GM12891 (cell line): ENCODE data around the gene THSD4.
A peak's percentile ranks its signal among the peaks of the same experiment; 100 is the strongest.

Source experiments
- DNase-seq: peaks from one replicate; pipeline ENCODE4 v3.0.0; 2011; ENCODE audit warnings: low spot score; ENCODE audit not compliant: insufficient read length
- FAIRE-seq: peaks from 2 replicates; lab custom pipeline; 2011; peaks lifted over from hg19 to GRCh38; lab: Jason Lieb, UNC
- PAX5 ChIP-seq: IDR thresholded peaks from 2 replicates; pipeline ENCODE4 v1.6.1; 2011; ENCODE audit warnings: low read length, moderate library complexity, mild to moderate bottlenecking; ENCODE audit not compliant: insufficient read depth, severe bottlenecking
- POLR2A ChIP-seq: IDR thresholded peaks from 2 replicates; pipeline ENCODE4 v1.6.1; 2011; ENCODE audit warnings: low read depth, low read length, control low read depth
- POLR2AphosphoS5 ChIP-seq: IDR thresholded peaks from 2 replicates; pipeline ENCODE4 v1.6.1; 2011; ENCODE audit warnings: low read depth, low read length, control low read depth
- POU2F2 ChIP-seq: IDR thresholded peaks from 2 replicates; pipeline ENCODE4 v1.6.1; 2011; ENCODE audit warnings: low read depth, mild to moderate bottlenecking, control low read depth, low read length, moderate library complexity
- SPI1 ChIP-seq: IDR thresholded peaks from 2 replicates; pipeline ENCODE4 v1.6.1; 2011; ENCODE audit warnings: low read depth, low read length, control low read depth
- TAF1 ChIP-seq: IDR thresholded peaks from 2 replicates; pipeline ENCODE4 v1.6.1; 2011; ENCODE audit warnings: low read depth, low read length, control low read depth

Gene THSD4

DNA sequence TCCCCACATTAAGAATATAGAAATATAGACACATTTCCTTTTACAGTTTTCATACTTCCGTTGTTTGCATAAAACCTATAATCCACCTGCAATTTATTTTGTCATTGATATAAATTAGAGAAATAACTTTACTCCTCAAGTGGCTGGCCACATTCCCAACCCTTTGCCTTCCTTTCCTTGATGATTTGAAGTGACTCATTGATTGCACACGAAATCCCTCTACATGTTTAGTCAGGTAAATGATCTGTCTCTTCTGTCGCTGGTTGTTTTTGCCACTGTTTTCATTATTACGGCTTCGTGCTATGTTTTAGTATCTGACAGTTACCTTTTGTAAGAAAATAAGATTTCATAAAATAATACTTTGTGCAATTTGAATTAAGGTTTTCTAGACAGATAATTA, 422.9 kb downstream of the THSD4 start:
- no peak for FAIRE-seq
- no peak for DNase-seq
- no peak for TF ChIP-seq SPI1
- TF ChIP-seq POLR2A = no peak
- no peak for TF ChIP-seq PAX5
- TF ChIP-seq POLR2AphosphoS5 = no peak
- TF ChIP-seq TAF1 = no peak
- TF ChIP-seq POU2F2 = no peak

DNA sequence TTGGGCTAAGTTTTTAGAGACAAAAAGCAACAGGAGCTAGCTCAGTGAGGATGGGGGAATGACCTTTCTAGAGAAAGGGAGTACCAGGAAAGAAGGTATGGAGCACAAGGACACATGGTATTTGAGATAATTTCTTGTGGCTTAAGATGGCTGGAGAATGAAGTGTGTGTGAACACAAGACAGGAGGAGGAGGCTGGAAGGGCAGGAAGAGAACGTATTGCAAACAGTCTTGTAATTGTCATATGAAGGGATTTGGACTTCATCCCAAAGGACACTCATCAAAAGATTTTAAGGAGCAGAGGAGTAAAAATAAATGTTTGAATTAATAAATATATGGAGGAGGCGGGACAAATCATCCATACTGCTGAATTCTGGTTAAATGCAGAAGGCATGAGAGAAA, 426.5 kb downstream of the THSD4 start:
- FAIRE-seq (no peak), DNase-seq (no peak)
- TF ChIP-seq POLR2A = no peak
- TF ChIP-seq PAX5 = no peak
- no peak for TF ChIP-seq POLR2AphosphoS5
- no peak for TF ChIP-seq SPI1
- TF ChIP-seq TAF1 = no peak
- no peak for TF ChIP-seq POU2F2

DNA sequence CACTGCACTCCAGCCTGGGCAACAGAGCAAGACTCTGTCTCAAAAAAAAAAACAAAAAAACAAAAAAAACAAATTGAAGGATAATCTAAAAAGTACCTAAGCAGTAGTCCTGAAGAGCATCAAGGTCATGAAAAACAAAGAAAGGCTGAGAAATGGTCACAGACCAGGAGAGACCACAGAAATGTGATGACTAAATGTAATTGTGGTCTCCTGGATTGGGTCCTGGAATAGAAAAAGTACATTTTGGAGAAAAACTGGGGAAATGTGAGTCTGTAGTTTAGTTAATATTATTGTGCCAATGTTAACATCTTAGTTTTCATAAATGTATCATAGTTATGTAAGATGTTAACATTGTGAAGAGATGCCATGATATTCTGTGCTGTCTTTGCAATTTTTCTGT, 427.6 kb downstream of the THSD4 start:
- FAIRE-seq (no peak), DNase-seq (no peak)

DNA sequence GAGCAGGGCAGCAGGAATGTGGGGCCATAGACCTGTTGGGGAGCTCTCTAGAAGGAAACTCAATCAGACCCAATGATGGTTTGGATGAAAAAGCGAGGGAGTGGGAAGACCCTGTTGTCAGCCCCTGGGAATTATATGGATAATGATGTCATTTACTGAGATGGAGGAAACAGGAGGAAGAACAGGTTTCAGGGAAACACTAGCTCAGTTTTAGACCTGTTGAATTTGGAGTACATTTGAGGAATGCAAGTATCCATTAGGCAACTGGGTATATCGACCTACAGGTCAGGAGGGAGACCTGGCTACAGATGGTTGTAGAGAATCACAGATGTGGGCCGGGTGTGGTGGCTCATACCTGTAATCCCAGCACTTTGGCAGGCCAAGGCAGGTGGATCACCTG, 428.1 kb downstream of the THSD4 start:
- TF ChIP-seq POLR2A = no peak
- TF ChIP-seq POLR2AphosphoS5 = no peak
- no peak for TF ChIP-seq POU2F2
- no peak for TF ChIP-seq SPI1
- TF ChIP-seq TAF1 = no peak
- no peak for TF ChIP-seq PAX5
- no peak for FAIRE-seq
- DNase-seq = no peak

More for the DNA sequence above, 427.6 kb downstream of the THSD4 start:
- TF ChIP-seq POLR2A = no peak
- no peak for TF ChIP-seq POLR2AphosphoS5
- TF ChIP-seq POU2F2 = no peak
- no peak for TF ChIP-seq PAX5
- TF ChIP-seq SPI1 = no peak
- TF ChIP-seq TAF1 = no peak

DNA sequence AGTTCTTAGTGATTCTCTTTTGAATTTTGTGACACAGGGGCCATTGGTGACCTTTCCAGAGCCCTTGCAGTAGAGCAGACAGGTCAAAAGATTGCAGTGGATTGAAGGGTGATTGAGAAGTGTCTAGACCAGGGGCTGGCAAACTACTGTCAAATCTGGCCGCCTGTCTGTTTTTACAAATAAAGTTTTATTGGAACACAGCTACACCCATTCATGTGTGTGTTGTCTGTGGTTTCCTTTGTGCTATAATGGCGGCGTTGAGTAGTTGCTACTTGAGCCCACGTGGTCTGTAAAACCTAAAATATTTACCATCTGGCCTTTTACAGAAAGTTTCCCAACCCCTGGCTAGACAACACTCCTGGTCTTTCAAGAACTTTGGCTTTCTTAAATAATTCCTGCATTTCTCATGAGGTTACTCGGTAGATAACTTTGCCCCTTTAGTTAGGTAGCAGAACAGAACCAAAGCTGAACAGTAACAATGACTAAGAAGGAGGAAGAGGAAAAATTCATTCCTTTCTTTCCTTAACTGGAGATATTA, 430.0 kb downstream of the THSD4 start:
- no peak for DNase-seq
- no peak for FAIRE-seq
- no peak for TF ChIP-seq TAF1
- no peak for TF ChIP-seq PAX5
- no peak for TF ChIP-seq POLR2A
- TF ChIP-seq SPI1 = no peak
- TF ChIP-seq POLR2AphosphoS5 = no peak
- no peak for TF ChIP-seq POU2F2

DNA sequence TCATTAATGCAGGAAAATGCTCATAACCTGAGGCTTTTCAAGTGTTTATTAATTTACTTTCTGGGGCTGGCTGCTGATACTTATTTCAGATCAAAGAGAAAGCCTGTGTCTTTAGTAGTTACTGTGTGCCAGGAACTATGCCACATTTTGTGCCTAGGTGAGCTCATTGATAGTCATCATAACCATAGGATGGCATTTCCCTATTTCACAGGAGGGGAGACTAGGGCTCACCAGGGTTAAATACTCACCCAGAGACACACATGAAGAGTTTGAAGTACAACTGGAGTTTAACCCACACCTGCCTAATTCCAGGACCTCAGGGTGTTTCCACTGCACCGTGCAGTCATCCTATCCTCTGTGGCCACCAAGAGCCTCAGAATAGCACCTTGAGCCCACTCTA, 430.7 kb downstream of the THSD4 start:
- FAIRE-seq = no peak
- TF ChIP-seq PAX5 (no peak), TAF1 (no peak), POLR2A (no peak), POU2F2 (no peak), SPI1 (no peak)
- no peak for DNase-seq

DNA sequence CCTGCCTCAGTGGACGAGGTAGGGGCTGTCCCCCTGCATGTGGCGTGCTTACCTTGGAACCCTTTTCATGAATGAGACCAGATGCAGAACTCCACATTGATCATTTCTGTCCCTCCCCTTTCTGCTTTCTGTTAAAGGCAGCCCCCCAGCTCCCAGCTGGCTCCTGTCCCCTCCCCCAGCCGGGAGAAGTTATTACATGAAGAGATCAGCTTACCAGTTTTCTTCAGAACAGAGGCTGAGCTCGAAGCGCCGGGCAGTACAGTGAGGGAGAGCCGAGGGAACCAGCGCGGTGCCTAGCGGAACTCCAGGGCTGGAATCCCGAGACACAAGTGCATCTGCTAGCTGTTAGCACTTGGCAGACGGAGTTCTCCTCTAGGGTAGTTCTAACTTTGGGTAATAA, 431.7 kb downstream of the THSD4 start:
- FAIRE-seq (no peak), DNase-seq (no peak)
- TF ChIP-seq PAX5 (no peak), SPI1 (no peak), TAF1 (no peak), POLR2AphosphoS5 (no peak), POU2F2 (no peak), POLR2A (no peak)

DNA sequence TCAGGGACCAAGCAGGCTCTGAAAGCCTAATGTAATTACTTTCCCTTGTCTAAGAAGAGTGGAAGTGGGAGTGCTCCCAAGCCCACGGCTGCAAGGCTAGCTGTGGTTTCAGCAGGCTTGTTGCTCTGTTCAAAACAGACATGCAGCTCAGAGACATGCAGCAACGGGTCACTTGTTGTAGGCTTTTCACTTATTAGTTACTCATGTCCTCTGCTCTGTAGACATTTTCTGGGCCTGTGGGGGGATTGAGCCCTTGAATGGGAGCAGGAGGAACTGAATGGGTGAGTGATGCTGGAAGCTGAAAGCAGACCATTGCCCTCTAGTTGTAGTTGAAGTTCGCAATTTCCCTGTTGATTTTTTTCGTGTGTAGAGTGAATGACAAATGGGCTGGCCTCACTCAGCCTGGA, 433.1 kb downstream of the THSD4 start:
- FAIRE-seq (no peak), DNase-seq (no peak)
- no peak for TF ChIP-seq PAX5
- TF ChIP-seq SPI1 = no peak
- TF ChIP-seq POLR2A = no peak
- no peak for TF ChIP-seq POLR2AphosphoS5
- TF ChIP-seq POU2F2 = no peak
- TF ChIP-seq TAF1 = no peak

DNA sequence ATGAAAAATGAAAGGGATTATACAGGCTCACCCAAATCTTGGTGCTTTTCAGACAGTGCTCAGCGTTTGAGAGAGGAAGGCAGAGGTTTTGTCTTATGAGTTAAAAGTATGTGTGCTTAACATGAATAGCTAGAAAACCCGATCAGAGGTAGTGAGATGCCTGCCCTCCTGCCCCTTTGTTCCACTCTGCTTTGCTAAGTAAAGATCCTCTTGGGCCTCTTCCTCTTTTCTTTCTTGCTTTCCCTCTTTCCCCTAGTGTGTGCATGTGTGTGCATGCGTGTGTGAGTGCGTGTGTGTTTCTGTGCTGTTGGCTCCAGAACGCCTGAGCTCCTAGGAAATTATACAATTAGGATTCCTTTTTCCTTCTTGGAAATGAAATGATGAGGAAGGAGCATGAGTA, 433.8 kb downstream of the THSD4 start:
- peak; percentile 35; the same call in 1 of the 2 replicates for TF ChIP-seq SPI1
- TF ChIP-seq TAF1 = no peak
- FAIRE-seq (no peak), DNase-seq (no peak)

DNA sequence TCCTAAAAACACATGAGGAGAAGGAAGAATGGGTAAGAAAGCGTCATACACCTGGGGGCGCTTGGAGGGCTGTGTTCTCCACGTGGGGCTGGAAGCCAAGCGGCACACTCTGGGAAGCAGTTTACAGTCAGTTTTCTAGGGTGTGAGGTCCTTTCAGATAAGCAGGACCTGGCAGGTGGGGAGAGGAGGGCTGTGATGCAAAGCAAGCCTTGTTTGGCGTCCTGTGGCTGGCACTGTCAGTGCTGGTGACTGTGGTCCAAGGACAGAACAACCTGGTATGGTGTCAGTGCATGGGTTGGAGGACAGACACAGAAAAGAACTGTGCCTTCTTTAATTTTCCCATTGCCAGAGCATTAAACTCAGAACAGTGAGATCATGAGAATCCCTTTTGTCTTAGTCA, 434.4 kb downstream of the THSD4 start:
- FAIRE-seq (no peak), DNase-seq (no peak)
- no peak for TF ChIP-seq POLR2AphosphoS5
- TF ChIP-seq POU2F2 = no peak
- no peak for TF ChIP-seq PAX5
- TF ChIP-seq SPI1 = no peak
- TF ChIP-seq TAF1 = no peak
- no peak for TF ChIP-seq POLR2A

DNA sequence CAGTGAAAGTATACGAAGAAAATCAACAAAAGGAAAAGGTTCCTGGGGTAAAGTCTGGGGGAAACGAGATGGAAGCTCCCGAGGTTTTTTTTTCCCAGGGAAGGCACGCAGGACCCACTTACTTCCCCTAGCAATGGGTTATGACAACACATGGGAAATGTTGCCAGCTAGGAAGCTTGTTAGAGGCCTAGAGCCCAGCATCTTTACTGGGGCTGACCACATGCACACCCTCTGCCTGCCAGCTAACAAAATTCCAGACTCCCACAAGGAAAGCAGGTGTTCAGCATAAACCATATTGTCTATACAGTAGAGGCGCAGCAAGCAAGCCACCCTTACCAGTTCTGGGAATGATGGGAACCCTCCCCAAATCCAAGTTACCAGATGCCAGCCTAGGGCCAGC, 436.3 kb downstream of the THSD4 start:
- no peak for DNase-seq
- no peak for FAIRE-seq
- TF ChIP-seq POU2F2 (no peak), TAF1 (no peak), SPI1 (no peak), PAX5 (no peak), POLR2AphosphoS5 (no peak), POLR2A (no peak)
